Neural cell (in vitro differentiated cells): ENCODE results near the gene DIDO1. TPM values are rescaled to one million over a fixed set of nuclear protein-coding genes. Genes with fewer than 3 reads are reported as not detected.

Experiments
- H2AFZ ChIP-seq: fragments of 200-600, 300-800 bp; sonication (generic), shearing (Covaris generic); 2 replicates; pipeline ENCODE4 v1.6.0; 2014; ENCODE audit warnings: low read depth, mild to moderate bottlenecking, antibody characterized with exemption, low read length, moderate library complexity
- H3F3A ChIP-seq: fragments of 200-600 bp; shearing (Covaris generic); 2 replicates; pipeline ENCODE4 v1.6.1; 2016; ENCODE audit warnings: mild to moderate bottlenecking, moderate library complexity, mixed read lengths, antibody characterized with exemption, low read length; ENCODE audit not compliant: insufficient read depth, poor library complexity, severe bottlenecking
- H3K27ac ChIP-seq: fragments of 200-600, 300-800 bp; sonication (generic), shearing (Covaris generic); 2 replicates; pipeline ENCODE4 v1.5.1; 2014; ENCODE audit warnings: mild to moderate bottlenecking, low read length, moderate library complexity
- H3K27me3 ChIP-seq: fragments of 300-800, 200-600 bp; sonication (generic), shearing (Covaris generic); 2 replicates; pipeline ENCODE4 v1.6.0; 2014; ENCODE audit warnings: mild to moderate bottlenecking, low read depth, low read length, moderate library complexity; ENCODE audit not compliant: insufficient read depth
- H3K36me3 ChIP-seq: fragments of 300-800, 200-600 bp; sonication (generic), shearing (Covaris generic); 2 replicates; pipeline ENCODE4 v1.5.1; 2014; ENCODE audit warnings: mild to moderate bottlenecking, antibody characterized with exemption, low read length, moderate library complexity; ENCODE audit not compliant: insufficient read depth
- H3K4me2 ChIP-seq: fragments of 300-800, 200-600 bp; sonication (generic), shearing (Covaris generic); 2 replicates; pipeline ENCODE4 v1.6.0; 2014; ENCODE audit warnings: mild to moderate bottlenecking, low read length
- H3K4me3 ChIP-seq: fragments of 300-800, 200-600 bp; sonication (generic), shearing (Covaris generic); 2 replicates; pipeline ENCODE4 v1.5.1; 2014; ENCODE audit warnings: mild to moderate bottlenecking, low read length, moderate library complexity
- H3K79me2 ChIP-seq: fragments of 200-600 bp; shearing (Covaris generic); replicated peaks from 2 replicates; pipeline ENCODE4 v1.6.0; 2014; ENCODE audit warnings: mild to moderate bottlenecking, low read length, moderate library complexity; ENCODE audit not compliant: insufficient read depth
- H3K9ac ChIP-seq: fragments of 300-800, 200-600 bp; sonication (generic), shearing (Covaris generic); 2 replicates; pipeline ENCODE4 v1.6.1; 2016; ENCODE audit warnings: mild to moderate bottlenecking, low read length, mixed read lengths
- H3K9me2 ChIP-seq: fragments of 200-600 bp; shearing (Covaris generic); 2 replicates; pipeline ENCODE4 v1.6.1; 2016; ENCODE audit warnings: mild to moderate bottlenecking, low read length, mixed read lengths; ENCODE audit not compliant: insufficient read depth
- H3K9me3 ChIP-seq: fragments of 200-600, 300-800 bp; sonication (generic), shearing (Covaris generic); 2 replicates; pipeline ENCODE4 v1.6.1; 2016; ENCODE audit warnings: mild to moderate bottlenecking, mixed run types, low read length, moderate library complexity, mixed read lengths
- H4K20me1 ChIP-seq: fragments of 200-600 bp; shearing (Covaris generic); 2 replicates; pipeline ENCODE4 v1.6.1; 2016; ENCODE audit warnings: mild to moderate bottlenecking, mixed run types; ENCODE audit not compliant: insufficient read depth
- EP300 ChIP-seq: fragments of 450-650 bp; conservative IDR thresholded peaks from 2 replicates; pipeline ENCODE4 v1.6.1; 2014; ENCODE audit warnings: antibody characterized with exemption, mild to moderate bottlenecking, moderate library complexity; ENCODE audit not compliant: poor library complexity, severe bottlenecking
- EZH2 ChIP-seq: fragments of 200-600, 300-800 bp; shearing (Covaris generic), sonication (generic); IDR thresholded peaks from 2 replicates; pipeline ENCODE4 v1.6.1; 2014; ENCODE audit warnings: antibody characterized with exemption, low read length, borderline replicate concordance, mild to moderate bottlenecking; ENCODE audit not compliant: insufficient read depth, poor library complexity, severe bottlenecking
- MXI1 ChIP-seq: fragments of 450-650 bp; conservative IDR thresholded peaks from 2 replicates; pipeline ENCODE4 v1.6.1; 2014; ENCODE audit warnings: antibody characterized with exemption, mild to moderate bottlenecking; ENCODE audit not compliant: poor library complexity, severe bottlenecking
- POLR2AphosphoS5 ChIP-seq: IDR thresholded peaks from 2 replicates; pipeline ENCODE4 v1.6.1; 2012
- RAD21 ChIP-seq: fragments of 450-650 bp; conservative IDR thresholded peaks from 2 replicates; pipeline ENCODE4 v1.6.1; 2014; ENCODE audit warnings: antibody characterized with exemption, mild to moderate bottlenecking, moderate library complexity
- SMC3 ChIP-seq: fragments of 450-650 bp; conservative IDR thresholded peaks from 2 replicates; pipeline ENCODE4 v1.6.1; 2014; ENCODE audit warnings: antibody characterized with exemption, mild to moderate bottlenecking, moderate library complexity; ENCODE audit not compliant: poor library complexity
- TAF1 ChIP-seq: IDR thresholded peaks from 2 replicates; pipeline ENCODE4 v1.6.1; 2012; ENCODE audit warnings: low read depth
- polyA plus RNA-seq: library from polyadenylated mRNA; depleted of rRNA; stranded (reverse); fragments of >200 nt; gene quantifications from 2 replicates; pipeline ENCODE4 v1.2.3, GENCODE V29; 2014
- TF ChIP-seq, protein P1 (sequence below): IDR thresholded peaks from 2 replicates; pipeline ENCODE4 v1.6.1; 2012; ENCODE audit warnings: borderline replicate concordance
- TF ChIP-seq, protein P2 (sequence below): fragments of 450-650 bp; IDR thresholded peaks from 2 replicates; pipeline ENCODE4 v1.5.1; 2014; ENCODE audit warnings: antibody characterized with exemption, mild to moderate bottlenecking, moderate library complexity; ENCODE audit not compliant: poor library complexity, severe bottlenecking

Gene DIDO1
- polyA plus RNA-seq, 1 donor from 2014 or later = 42.8 TPM

DNA sequence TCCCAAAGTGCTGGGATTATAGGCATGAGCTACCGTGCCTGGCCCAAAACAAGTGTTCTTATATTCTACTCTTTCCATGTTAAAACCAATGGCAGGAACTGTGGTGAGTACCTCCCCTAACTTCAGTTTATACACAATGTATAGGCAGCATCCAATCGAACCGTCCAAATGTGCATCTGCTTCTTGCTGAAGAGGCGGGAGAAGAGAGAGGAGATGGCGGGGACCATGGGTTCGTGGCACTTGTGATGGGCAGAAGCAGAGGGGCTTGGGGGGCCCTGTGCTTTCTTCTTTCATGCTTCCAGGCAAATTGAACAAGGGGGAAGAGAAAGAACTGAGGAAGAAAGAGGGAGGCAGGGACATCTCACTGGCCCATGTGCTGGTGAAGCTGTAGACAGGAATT lies 53.4 kb downstream of the DIDO1 start:
- no peaks in the 10 kb centered on the region for H3F3A ChIP-seq
- no peaks in the 10 kb centered on the region for H3K79me2 ChIP-seq
- H3K4me3 ChIP-seq = no peak overlapping the region
- H3K27ac ChIP-seq = no peak overlapping the region
- H3K9me3 ChIP-seq = no peaks in the 10 kb centered on the region
- H3K4me2 ChIP-seq = no peak overlapping the region
- no peaks in the 10 kb centered on the region for H3K27me3 ChIP-seq
- TF ChIP-seq, protein P1, sequence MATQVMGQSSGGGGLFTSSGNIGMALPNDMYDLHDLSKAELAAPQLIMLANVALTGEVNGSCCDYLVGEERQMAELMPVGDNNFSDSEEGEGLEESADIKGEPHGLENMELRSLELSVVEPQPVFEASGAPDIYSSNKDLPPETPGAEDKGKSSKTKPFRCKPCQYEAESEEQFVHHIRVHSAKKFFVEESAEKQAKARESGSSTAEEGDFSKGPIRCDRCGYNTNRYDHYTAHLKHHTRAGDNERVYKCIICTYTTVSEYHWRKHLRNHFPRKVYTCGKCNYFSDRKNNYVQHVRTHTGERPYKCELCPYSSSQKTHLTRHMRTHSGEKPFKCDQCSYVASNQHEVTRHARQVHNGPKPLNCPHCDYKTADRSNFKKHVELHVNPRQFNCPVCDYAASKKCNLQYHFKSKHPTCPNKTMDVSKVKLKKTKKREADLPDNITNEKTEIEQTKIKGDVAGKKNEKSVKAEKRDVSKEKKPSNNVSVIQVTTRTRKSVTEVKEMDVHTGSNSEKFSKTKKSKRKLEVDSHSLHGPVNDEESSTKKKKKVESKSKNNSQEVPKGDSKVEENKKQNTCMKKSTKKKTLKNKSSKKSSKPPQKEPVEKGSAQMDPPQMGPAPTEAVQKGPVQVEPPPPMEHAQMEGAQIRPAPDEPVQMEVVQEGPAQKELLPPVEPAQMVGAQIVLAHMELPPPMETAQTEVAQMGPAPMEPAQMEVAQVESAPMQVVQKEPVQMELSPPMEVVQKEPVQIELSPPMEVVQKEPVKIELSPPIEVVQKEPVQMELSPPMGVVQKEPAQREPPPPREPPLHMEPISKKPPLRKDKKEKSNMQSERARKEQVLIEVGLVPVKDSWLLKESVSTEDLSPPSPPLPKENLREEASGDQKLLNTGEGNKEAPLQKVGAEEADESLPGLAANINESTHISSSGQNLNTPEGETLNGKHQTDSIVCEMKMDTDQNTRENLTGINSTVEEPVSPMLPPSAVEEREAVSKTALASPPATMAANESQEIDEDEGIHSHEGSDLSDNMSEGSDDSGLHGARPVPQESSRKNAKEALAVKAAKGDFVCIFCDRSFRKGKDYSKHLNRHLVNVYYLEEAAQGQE = no peak
- no peak for TF ChIP-seq MXI1
- TF ChIP-seq, protein P2, sequence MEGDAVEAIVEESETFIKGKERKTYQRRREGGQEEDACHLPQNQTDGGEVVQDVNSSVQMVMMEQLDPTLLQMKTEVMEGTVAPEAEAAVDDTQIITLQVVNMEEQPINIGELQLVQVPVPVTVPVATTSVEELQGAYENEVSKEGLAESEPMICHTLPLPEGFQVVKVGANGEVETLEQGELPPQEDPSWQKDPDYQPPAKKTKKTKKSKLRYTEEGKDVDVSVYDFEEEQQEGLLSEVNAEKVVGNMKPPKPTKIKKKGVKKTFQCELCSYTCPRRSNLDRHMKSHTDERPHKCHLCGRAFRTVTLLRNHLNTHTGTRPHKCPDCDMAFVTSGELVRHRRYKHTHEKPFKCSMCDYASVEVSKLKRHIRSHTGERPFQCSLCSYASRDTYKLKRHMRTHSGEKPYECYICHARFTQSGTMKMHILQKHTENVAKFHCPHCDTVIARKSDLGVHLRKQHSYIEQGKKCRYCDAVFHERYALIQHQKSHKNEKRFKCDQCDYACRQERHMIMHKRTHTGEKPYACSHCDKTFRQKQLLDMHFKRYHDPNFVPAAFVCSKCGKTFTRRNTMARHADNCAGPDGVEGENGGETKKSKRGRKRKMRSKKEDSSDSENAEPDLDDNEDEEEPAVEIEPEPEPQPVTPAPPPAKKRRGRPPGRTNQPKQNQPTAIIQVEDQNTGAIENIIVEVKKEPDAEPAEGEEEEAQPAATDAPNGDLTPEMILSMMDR = no peak
- no peak for TF ChIP-seq TAF1
- no peak for TF ChIP-seq RAD21
- no peak for TF ChIP-seq POLR2AphosphoS5
- TF ChIP-seq EP300 = no peak
- TF ChIP-seq EZH2 = no peak
- TF ChIP-seq SMC3 = no peak
- no peaks in the 10 kb centered on the region for H4K20me1 ChIP-seq
- no peaks in the 10 kb centered on the region for H3K9me2 ChIP-seq
- no peak overlapping the region for H2AFZ ChIP-seq
- H3K9ac ChIP-seq = no peak overlapping the region
- no peaks in the 10 kb centered on the region for H3K36me3 ChIP-seq

- H3K36me3 ChIP-seq = no peaks in the 10 kb centered on the region
- H3K27ac ChIP-seq = no peak overlapping the region
- no peaks in the 10 kb centered on the region for H3F3A ChIP-seq
- no peaks in the 10 kb centered on the region for H3K27me3 ChIP-seq
- no peaks in the 10 kb centered on the region for H4K20me1 ChIP-seq
- no peak overlapping the region for H2AFZ ChIP-seq
- H3K9me2 ChIP-seq = no peaks in the 10 kb centered on the region
- no peak overlapping the region for H3K4me3 ChIP-seq
- TF ChIP-seq POLR2AphosphoS5 (no peak), TAF1 (no peak)
- TF ChIP-seq, protein P1 = no peak
- no peak overlapping the region for H3K9ac ChIP-seq
- H3K9me3 ChIP-seq = no peaks in the 10 kb centered on the region
- no peak overlapping the region for H3K4me2 ChIP-seq
- H3K79me2 ChIP-seq = no peaks in the 10 kb centered on the region
Measured at GRCh38 chr20:62872184-62872847, 54.0 kb downstream of the DIDO1 start.
